HUES6 (cell line): ENCODE results near the gene KLF11.

Experiments used
- H3K27ac ChIP-seq: 2 replicates; pipeline ENCODE4 v1.7.0; 2013; ENCODE audit warnings: low read depth, mild to moderate bottlenecking, low read length, inconsistent platforms
- H3K27me3 ChIP-seq: 2 replicates; pipeline ENCODE4 v1.6.1; 2013; ENCODE audit warnings: low read length; ENCODE audit not compliant: control insufficient read depth, insufficient read depth
- H3K36me3 ChIP-seq: 2 replicates; pipeline ENCODE4 v1.6.1; 2013; ENCODE audit warnings: low read length; ENCODE audit not compliant: control insufficient read depth, insufficient read depth
- H3K4me1 ChIP-seq: 2 replicates; pipeline ENCODE4 v1.6.1; 2013; ENCODE audit warnings: low read length; ENCODE audit not compliant: control insufficient read depth, insufficient read depth
- H3K4me3 ChIP-seq: 2 replicates; pipeline ENCODE4 v1.5.1; 2013; ENCODE audit warnings: low read depth, low read length
- H3K9ac ChIP-seq: one replicate; pipeline ENCODE4 v1.6.1; 2013; ENCODE audit warnings: mild to moderate bottlenecking, low read length
- H3K9me3 ChIP-seq: 2 replicates; pipeline ENCODE4 v1.6.1; 2013; ENCODE audit warnings: low read depth, low read length; ENCODE audit not compliant: control insufficient read depth, insufficient read depth

The KLF11 gene

DNA sequence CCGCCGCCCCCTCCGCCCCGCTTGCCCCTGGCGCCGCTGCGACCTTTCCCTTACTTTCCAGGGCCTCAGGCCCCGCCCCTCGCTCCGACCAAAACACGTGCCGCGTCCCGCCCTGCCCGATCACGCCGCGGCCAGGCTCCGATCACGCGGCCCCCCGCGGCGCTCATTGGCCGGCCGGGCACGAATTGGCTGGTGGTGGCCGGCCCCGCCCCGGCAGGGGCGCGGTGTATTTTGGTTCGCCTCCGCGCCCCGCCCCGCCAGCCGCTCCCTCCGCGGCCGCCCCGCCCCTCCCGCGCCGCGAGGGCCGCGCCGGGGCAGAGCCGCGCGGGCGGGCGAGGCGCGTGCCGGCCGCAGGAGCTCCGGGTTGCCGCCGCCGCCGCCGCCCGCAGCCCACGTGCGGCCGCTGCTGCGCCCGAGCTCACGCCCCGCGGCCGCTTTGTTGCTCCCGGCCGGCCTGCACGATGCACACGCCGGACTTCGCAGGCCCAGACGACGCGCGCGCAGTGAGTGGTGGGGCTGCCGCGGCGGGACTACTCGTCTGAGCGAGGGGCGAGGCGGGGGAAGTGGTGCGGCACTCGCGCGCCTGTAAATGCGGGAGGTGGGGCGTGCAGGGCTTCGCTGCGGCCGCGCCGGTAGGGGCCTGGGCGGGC, at the start of gene KLF11:
TSS of gene KLF11 (plus strand) at position 295 of the 650 bp plus-strand sequence. CDS start at position 462, 167 bp downstream.
- Histone ChIP-seq H3K9ac (peak within 1 kb of the TSS; percentile 85), H3K27me3 (no peaks in the 10 kb centered on the region), H3K9me3 (no peaks in the 10 kb centered on the region), H3K27ac (peak within 1 kb of the TSS; percentile 4; the same call in 1 of the 2 replicates), H3K4me1 (peaks cover 8% of the 10 kb centered on the region), H3K36me3 (peaks cover 21% of the 10 kb centered on the region), H3K4me3 (peak within 1 kb of the TSS; percentile 65)

DNA sequence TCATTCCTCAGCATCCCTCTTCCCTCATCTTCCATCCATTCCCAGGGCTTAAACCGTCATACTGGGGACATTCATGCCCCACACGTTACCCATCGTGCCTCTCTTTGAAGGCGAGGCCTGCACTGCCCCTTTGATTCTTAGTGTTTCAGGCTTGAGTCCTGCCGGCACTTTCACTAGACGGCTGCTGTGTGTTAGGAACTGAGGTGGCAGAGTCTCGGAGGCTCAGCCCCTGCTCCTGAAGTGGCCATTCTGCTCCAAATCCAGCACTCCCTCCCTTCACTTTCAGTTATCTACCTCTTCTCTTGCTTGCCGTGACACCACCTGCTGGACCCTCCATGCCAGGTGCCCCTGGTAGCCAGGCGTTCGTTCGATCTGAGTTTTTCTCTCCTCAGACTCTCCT, 48.9 kb upstream of the KLF11 start:
- Histone ChIP-seq H3K4me3 (no peak overlapping the region), H3K36me3 (no peaks in the 10 kb centered on the region), H3K9me3 (no peaks in the 10 kb centered on the region), H3K27ac (no peak overlapping the region), H3K27me3 (no peaks in the 10 kb centered on the region), H3K9ac (no peak overlapping the region), H3K4me1 (no peaks in the 10 kb centered on the region)

GRCh38 chr2:9995059-9995458, 48.3 kb upstream of the KLF11 start:
- Histone ChIP-seq H3K4me3 (no peak overlapping the region), H3K9ac (no peak overlapping the region), H3K4me1 (no peaks in the 10 kb centered on the region), H3K27ac (no peak overlapping the region), H3K9me3 (no peaks in the 10 kb centered on the region), H3K27me3 (no peaks in the 10 kb centered on the region), H3K36me3 (no peaks in the 10 kb centered on the region)

DNA sequence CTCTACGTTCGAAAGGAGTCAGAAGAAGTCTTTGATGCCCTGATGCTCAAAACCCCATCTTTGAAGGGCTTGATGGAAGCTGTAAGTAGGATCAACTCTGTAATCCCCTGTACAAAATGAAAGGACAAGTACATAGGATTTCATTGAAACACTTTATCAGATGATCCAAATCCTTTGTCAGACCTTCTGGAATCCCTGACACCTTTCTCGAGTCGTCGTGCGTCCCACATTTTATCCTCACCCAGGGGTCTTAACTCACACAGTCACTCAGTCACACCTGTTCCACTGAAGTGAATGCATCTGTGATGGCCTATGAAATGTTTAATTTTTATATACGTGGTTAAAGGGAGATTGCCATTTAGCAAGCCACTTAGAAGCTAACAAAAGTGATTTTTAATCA, 47.0 kb upstream of the KLF11 start:
- H3K9me3 ChIP-seq: no peaks in the 10 kb centered on the region
- H3K9ac ChIP-seq: no peak overlapping the region
- H3K4me1 ChIP-seq: peaks cover 4% of the 10 kb centered on the region; the same call in 1 of the 2 replicates
- H3K4me3 ChIP-seq: no peak overlapping the region
- no peaks in the 10 kb centered on the region for H3K27me3 ChIP-seq
- H3K27ac ChIP-seq: no peak overlapping the region
- no peaks in the 10 kb centered on the region for H3K36me3 ChIP-seq

DNA sequence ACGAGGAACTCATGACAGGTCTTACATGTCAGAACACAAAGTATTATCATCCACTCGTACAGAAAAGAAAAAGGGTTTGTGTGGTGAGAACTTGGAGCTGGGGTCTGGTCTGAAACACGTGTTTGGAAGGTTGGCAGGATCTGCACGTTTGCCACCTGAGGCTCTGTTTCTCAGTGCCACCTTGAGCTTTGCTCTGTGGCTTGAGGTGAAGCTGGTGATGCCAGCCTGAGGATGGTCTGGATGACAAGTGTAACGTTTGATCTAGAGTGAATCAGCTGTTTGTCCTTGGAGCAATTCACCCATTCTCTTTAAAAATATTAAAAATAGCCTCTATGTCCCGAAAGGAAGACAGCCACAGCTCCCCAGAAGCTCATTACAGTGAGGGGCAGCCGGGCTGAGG, 45.4 kb upstream of the KLF11 start:
- no peaks in the 10 kb centered on the region for H3K27me3 ChIP-seq
- no peaks in the 10 kb centered on the region for H3K36me3 ChIP-seq
- H3K9ac ChIP-seq: no peak overlapping the region
- no peak overlapping the region for H3K27ac ChIP-seq
- no peak overlapping the region for H3K4me3 ChIP-seq
- no peaks in the 10 kb centered on the region for H3K9me3 ChIP-seq
- peaks cover 9% of the 10 kb centered on the region for H3K4me1 ChIP-seq

DNA sequence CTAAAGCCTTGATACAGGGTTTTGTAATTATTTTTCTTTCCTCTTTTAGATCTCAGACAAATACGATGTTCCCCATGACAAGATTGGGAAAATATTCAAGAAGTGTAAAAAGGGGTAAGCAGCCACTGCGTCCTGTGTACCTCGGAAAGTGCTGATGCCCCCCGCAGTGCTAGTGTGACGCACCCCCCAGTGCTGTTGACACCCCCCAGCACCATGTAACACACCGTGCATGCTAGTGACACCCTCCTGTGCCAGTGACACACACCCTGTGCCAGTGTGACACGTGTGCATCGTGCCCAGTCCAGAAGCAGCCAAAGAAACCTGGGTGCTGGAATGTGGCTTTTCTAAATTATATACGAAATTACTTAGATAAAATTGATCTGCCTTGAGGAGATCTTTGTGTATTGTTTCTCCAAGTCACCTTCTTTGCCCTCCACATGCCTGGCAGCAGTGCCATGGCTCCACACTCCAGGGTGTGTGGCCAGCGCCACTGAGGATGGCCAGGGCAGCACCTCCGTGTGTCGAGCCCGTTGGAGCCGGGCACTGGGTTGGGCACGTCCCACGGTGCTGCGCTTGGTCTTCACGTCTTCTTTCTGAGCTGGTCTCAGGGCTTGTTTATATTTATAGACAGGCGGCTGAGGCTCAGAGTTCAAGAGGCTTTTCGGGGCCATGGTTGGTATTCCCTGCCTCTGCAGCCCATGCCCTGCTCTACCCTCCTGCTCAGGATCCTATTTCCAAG, 44.3 kb upstream of the KLF11 start:
- Histone ChIP-seq H3K9ac (no peak overlapping the region), H3K36me3 (no peaks in the 10 kb centered on the region), H3K4me1 (peaks cover 9% of the 10 kb centered on the region), H3K9me3 (no peaks in the 10 kb centered on the region), H3K4me3 (no peak overlapping the region), H3K27me3 (no peaks in the 10 kb centered on the region), H3K27ac (no peak overlapping the region)

- H3K4me3 ChIP-seq: no peak overlapping the region
- H3K36me3 ChIP-seq: no peaks in the 10 kb centered on the region
- H3K9me3 ChIP-seq: no peaks in the 10 kb centered on the region
- no peaks in the 10 kb centered on the region for H3K27me3 ChIP-seq
- H3K9ac ChIP-seq: no peak overlapping the region
- peaks cover 9% of the 10 kb centered on the region for H3K4me1 ChIP-seq
- H3K27ac ChIP-seq: no peak overlapping the region
These were observed 43.7 kb upstream of the KLF11 start for GRCh38 chr2:9999693-10000092.

- Histone ChIP-seq H3K4me3 (no peak overlapping the region), H3K27ac (no peak overlapping the region), H3K27me3 (no peaks in the 10 kb centered on the region), H3K9ac (no peak overlapping the region), H3K9me3 (no peaks in the 10 kb centered on the region), H3K36me3 (no peaks in the 10 kb centered on the region), H3K4me1 (peaks cover 9% of the 10 kb centered on the region)
These were observed 42.8 kb upstream of the KLF11 start for GRCh38 chr2:10000541-10000940.

- H3K36me3 ChIP-seq: no peaks in the 10 kb centered on the region
- 0 out of 2 replicates have a peak, but pooled peaks cover 2% of the 10 kb centered on the region for H3K9me3 ChIP-seq
- H3K9ac ChIP-seq: no peak overlapping the region
- no peaks in the 10 kb centered on the region for H3K27me3 ChIP-seq
- no peak overlapping the region for H3K4me3 ChIP-seq
- no peak overlapping the region for H3K27ac ChIP-seq
- peaks cover 9% of the 10 kb centered on the region for H3K4me1 ChIP-seq
These were observed 41.8 kb upstream of the KLF11 start for GRCh38 chr2:10001586-10001985.

- peaks cover 12% of the 10 kb centered on the region for H3K4me1 ChIP-seq
- no peak overlapping the region for H3K27ac ChIP-seq
- no peak overlapping the region for H3K9ac ChIP-seq
These were observed 41.2 kb upstream of the KLF11 start for GRCh38 chr2:10002109-10002508.

GRCh38 chr2:10002681-10003080, 40.7 kb upstream of the KLF11 start:
- H3K36me3 ChIP-seq: no peaks in the 10 kb centered on the region
- H3K9ac ChIP-seq: no peak overlapping the region
- no peak overlapping the region for H3K4me3 ChIP-seq

More at GRCh38 chr2:10002109-10002508, 41.2 kb upstream of the KLF11 start:
- Histone ChIP-seq H3K36me3 (no peaks in the 10 kb centered on the region), H3K27me3 (no peaks in the 10 kb centered on the region), H3K4me3 (no peak overlapping the region), H3K9me3 (0 out of 2 replicates have a peak, but pooled peaks cover 2% of the 10 kb centered on the region)

More at GRCh38 chr2:10002681-10003080, 40.7 kb upstream of the KLF11 start:
- Histone ChIP-seq H3K9me3 (0 out of 2 replicates have a peak, but pooled peaks cover 2% of the 10 kb centered on the region), H3K4me1 (peaks cover 12% of the 10 kb centered on the region), H3K27ac (no peak overlapping the region), H3K27me3 (no peaks in the 10 kb centered on the region)
